Right ventricle myocardium inferior (tissue), 1 donor: ENCODE measurements around the gene TERB1. TPM values are rescaled to one million over a fixed set of nuclear protein-coding genes. Genes with fewer than 3 reads are reported as not detected.
A peak's percentile ranks its signal among the peaks of the same experiment; 100 is the strongest.

Experiments
- ATAC-seq: fragments of 200-7000 bp; cut with Tn5 transposase; one replicate; pipeline ENCODE4 v1.9.1; 2020; ENCODE audit warnings: mild to moderate bottlenecking, moderate library complexity
- DNase-seq: peaks from one replicate; pipeline ENCODE4 v3.0.0; 2021; ENCODE audit errors: missing footprints
- intact Hi-C: fragments of 100-400 bp; cut with DNase I; formaldehyde crosslinking; loops from one replicate; pipeline ENCODE4 v1.11.0; 2022
- total RNA-seq: library from RNA; stranded (reverse); fragmentation: NEBNext Ultra II Directional; extraction: Animal tissue kit (Norgen Biotek cat#: 25700); gene quantifications from one replicate; pipeline ENCODE4 v1.2.1, GENCODE V29; 2021
- donor health status: DM: no; HTN: yes; CAD: no; lungs with severe emphysema.

TERB1 gene
- total RNA-seq, 1 donor from 2014 or later, result not detected

- intact Hi-C loops, result loop anchor here (5.0 kb wide), 2 partner anchors 80 to 120 kb away; partner anchors contain the start of gene NAE1
- no peak for ATAC-seq
- no peak for DNase-seq
Observed at GRCh38 chr16:66751992-66752322, 49.4 kb downstream of the TERB1 start.

- DNase-seq (peak; percentile 95), ATAC-seq (peak; percentile 95)
- intact Hi-C loops, result loop anchor here (5.0 kb wide), 2 partner anchors 81 to 121 kb away; partner anchors contain the start of gene NAE1
Observed at GRCh38 chr16:66751303-66751991, 49.9 kb downstream of the TERB1 start, which contains the start of gene DYNC1LI2. TSS of gene DYNC1LI2 (minus strand) at chr16:66751609. CDS start at chr16:66751591, 18 bp downstream.

GRCh38 chr16:66751053-66751302 is 50.4 kb downstream of the TERB1 start:
- intact Hi-C loops, result loop anchor here (5.0 kb wide), 2 partner anchors 81 to 121 kb away; partner anchors contain the start of gene NAE1
- DNase-seq (no peak), ATAC-seq (peak; percentile 18)

- no peak for DNase-seq
- ATAC-seq, result no peak
- intact Hi-C loops, result loop anchor here (5.0 kb wide), 2 partner anchors 82 to 122 kb away; partner anchors contain the start of gene NAE1
Observed at GRCh38 chr16:66750279-66751052, 50.9 kb downstream of the TERB1 start.

GRCh38 chr16:66746682-66747081 is 54.7 kb downstream of the TERB1 start:
- no peak for ATAC-seq
- intact Hi-C loops, result no loop called here
- no peak for DNase-seq

- no peak for DNase-seq
- intact Hi-C loops, result no loop called here
- no peak for ATAC-seq
Observed at GRCh38 chr16:66746048-66746447, 55.3 kb downstream of the TERB1 start.

GRCh38 chr16:66741950-66742808 is 59.2 kb downstream of the TERB1 start:
- ATAC-seq, result peak; percentile 29
- DNase-seq, result no peak
- intact Hi-C loops, result no loop called here

GRCh38 chr16:66741169-66741900 is 60.0 kb downstream of the TERB1 start:
- DNase-seq, result peak; percentile 88
- peak; percentile 96 for ATAC-seq
- intact Hi-C loops, result no loop called here

- DNase-seq (no peak), ATAC-seq (peak; percentile 45)
- intact Hi-C loops, result no loop called here
Observed at GRCh38 chr16:66740533-66740932, 60.9 kb downstream of the TERB1 start.

GRCh38 chr16:66740010-66740409 is 61.4 kb downstream of the TERB1 start:
- DNase-seq (no peak), ATAC-seq (no peak)
- intact Hi-C loops, result no loop called here

GRCh38 chr16:66735891-66736290 is 65.5 kb downstream of the TERB1 start:
- ATAC-seq (no peak), DNase-seq (no peak)
- intact Hi-C loops, result loop anchor here (10.0 kb wide), 1 partner anchor 89 kb away; no protein-coding TSS in a partner anchor

- intact Hi-C loops, result loop anchor here (10.0 kb wide), 1 partner anchor 94 kb away; no protein-coding TSS in a partner anchor
- DNase-seq, result no peak
- ATAC-seq, result no peak
Observed at GRCh38 chr16:66731101-66731500, 70.3 kb downstream of the TERB1 start.

GRCh38 chr16:66728804-66729203 is 72.6 kb downstream of the TERB1 start:
- no peak for DNase-seq
- peak; percentile 21 for ATAC-seq
- intact Hi-C loops, result loop anchor here (2.0 kb wide), 1 partner anchor 140 kb away; no protein-coding TSS in a partner anchor

GRCh38 chr16:66728117-66728787 is 73.1 kb downstream of the TERB1 start:
- DNase-seq, result no peak
- peak; percentile 77 for ATAC-seq
- intact Hi-C loops, result loop anchor here (2.0 kb wide), 1 partner anchor 141 kb away; no protein-coding TSS in a partner anchor

GRCh38 chr16:66720766-66721165 is 80.6 kb downstream of the TERB1 start:
- DNase-seq (no peak), ATAC-seq (no peak)
- intact Hi-C loops, result no loop called here

GRCh38 chr16:66719246-66719645 is 82.1 kb downstream of the TERB1 start:
- no peak for ATAC-seq
- intact Hi-C loops, result no loop called here
- no peak for DNase-seq

- DNase-seq (no peak), ATAC-seq (no peak)
- intact Hi-C loops, result no loop called here
Observed at GRCh38 chr16:66717776-66718175, 83.6 kb downstream of the TERB1 start.

- DNase-seq (no peak), ATAC-seq (peak; percentile 66)
- intact Hi-C loops, result no loop called here
Observed at GRCh38 chr16:66717112-66717675, 84.2 kb downstream of the TERB1 start.
